Stimulated activated CD4-positive, alpha-beta T cell treated with anti-CD3 and anti-CD28 coated beads, Interleukin-2, amount 100 ng/mL, for 4 hours (primary cell): Measurements from ENCODE around the gene ITIH1.

Experiments
- DNase-seq: peaks from one replicate; pipeline ENCODE4 v3.0.0-alpha.2; 2020; ENCODE audit warnings: low read depth

The ITIH1 gene

DNA sequence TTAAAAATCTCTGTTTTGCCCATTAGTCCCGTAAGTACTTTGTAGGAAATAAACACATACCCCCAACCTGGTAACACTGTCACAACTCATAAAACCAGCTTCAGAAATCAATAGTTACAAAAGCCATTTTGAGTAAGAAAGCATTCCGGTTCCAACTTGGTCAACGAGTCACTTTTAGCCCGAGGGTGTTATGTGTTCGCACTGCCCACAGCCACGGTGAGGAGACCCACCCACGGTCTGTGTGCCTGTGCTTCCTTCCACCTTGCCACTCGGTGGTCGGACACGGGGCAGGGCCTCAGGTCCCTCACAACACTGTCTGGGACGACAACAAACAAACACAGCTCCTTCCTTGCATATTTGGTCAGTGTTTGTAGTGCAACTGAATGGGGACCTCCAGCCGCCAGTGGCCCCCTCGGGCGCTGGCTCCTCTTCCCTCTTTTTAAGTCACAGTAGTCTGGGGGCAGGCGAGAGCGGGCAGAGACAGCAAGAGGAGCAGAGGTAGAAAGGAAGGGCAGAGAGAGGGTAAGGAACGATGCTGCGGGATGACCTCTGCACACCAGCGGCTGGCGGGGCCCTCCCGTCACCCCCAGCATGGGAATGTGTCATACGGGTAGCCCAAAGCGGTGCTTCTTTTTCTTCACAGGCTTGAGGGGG lies 62.6 kb downstream of the ITIH1 start:
- no peak for DNase-seq

DNA sequence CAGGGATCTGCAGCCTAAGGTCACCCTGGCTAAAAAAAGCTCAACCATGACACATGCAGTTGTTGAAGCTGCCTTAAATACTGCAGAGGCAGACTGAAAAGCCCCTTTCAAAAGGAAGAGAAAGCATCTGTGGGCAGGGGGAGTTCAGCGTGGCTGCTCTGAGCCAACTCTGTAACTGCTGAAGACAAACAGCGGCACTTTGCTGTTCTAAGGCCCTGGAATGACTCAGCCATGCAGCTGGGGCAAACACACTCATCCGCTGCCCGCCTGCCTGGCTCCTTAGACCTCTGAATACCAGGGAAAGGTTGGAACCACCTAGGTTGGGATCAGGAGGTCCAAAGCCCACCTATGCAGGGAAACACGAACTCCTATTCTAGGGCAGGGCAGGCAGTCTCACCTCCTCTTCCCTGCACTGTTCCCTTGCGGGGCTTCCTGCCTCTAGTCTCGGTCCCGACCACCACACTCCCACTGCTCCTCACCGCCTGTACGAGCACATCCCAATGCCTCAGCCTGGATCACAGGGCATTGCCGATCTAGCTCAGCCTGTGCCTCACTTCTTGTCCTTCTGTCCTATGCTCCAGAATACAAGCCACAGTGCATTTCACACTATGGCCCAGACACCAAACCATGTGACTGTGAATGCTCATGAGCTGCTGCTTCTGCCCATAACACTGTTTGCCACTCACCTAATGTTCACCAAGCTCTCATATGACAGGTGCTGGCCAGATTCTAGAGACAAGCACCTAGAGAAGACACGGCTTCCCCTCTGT lies 64.0 kb downstream of the ITIH1 start:
- DNase-seq = no peak
